SKM-1 (cell line): ENCODE measurements around the gene TEX44.

ENCODE experiments used
- DNase-seq: peaks from one replicate; lab custom pipeline; 2025; ENCODE audit not compliant: unreplicated experiment; lab: John Stamatoyannopoulos, UW

Gene TEX44

DNA sequence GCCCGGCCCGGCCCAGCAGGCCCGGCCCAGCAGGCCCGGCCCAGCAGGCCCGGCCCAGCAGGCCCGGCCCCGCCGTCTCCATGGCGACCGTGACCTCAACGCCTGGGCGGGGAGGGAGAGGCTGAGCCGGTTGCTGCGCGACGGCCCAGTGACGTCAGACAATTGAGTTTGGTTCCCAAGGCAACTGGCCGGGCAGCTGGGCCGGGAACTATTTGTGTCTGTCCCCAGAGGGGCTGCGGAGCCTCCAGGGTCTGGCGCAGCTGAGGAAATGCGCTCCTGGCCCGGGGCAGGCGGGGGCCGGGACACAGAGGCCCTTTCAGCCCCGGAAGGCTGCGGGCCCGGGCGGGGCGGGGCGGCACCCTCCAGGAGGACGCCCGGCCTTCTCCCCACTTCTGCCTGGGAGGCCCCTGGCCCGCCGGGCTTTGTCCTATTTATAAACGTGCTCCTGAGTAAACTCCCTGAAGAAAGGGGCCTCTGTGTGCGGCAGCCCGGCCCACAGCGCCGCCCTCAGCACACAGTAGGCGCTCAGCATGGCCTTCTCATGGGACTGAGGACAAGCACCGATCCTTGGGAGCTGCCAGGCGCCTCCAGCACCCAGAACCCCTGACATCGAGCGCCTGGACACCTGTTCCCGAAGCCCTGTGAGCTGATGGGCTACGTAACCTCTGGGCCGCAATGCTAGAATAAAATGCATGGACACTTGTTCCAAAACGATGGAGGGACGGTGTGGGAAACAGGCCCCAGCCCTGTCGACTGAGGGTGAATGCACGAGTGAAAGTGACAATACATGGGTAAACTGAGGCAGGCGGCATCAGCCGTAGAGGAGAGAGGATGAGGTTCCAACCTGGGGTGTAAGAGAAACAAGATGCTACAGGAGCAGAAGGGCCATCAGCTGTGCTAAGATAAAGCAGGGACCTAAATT lies 12.3 kb downstream of the TEX44 start:
- DNase-seq, result peak; percentile 63

DNA sequence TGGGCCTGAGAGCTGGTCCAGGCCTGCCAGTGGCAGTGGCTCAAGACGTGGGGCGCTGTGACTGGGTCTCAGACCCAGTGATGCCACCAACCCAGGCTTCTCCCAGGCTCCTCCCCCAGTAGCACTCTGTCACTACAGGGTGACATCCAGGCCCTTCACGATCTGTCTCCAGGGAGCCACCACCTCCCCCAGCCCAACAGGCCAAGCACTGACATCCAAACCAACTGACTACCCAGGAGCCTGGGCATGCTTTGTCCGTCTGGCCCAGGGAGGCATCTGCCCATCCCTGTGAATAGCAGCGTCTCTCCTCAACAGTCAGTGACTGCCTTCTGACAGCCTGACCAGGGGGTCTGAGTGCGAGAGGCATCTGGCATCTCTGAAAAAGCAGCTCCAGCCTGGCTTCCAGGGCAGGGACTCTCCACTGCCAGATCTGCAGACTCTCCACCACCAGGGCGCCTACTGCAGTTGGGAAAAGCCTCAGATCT lies 13.0 kb downstream of the TEX44 start:
- no peak for DNase-seq

DNA sequence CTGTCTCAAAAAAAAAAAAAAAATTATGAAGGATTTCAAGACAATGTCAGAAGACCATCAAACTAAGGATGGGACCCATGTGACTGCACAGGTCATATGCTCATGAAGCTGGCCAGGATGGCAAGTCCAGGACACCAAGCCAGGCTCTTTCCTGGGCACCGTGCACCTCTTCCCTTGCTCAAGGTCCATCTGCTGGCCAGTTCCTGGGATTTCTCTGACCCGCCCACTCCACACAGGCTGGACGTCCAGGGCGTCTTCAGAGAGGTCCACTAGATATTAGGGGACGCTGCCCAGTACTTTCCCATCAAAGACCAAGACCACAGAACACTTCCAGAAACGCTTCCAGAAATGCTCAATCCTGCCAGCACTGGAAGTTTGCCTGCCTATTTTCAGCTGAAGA lies 14.3 kb downstream of the TEX44 start:
- no peak for DNase-seq

DNA sequence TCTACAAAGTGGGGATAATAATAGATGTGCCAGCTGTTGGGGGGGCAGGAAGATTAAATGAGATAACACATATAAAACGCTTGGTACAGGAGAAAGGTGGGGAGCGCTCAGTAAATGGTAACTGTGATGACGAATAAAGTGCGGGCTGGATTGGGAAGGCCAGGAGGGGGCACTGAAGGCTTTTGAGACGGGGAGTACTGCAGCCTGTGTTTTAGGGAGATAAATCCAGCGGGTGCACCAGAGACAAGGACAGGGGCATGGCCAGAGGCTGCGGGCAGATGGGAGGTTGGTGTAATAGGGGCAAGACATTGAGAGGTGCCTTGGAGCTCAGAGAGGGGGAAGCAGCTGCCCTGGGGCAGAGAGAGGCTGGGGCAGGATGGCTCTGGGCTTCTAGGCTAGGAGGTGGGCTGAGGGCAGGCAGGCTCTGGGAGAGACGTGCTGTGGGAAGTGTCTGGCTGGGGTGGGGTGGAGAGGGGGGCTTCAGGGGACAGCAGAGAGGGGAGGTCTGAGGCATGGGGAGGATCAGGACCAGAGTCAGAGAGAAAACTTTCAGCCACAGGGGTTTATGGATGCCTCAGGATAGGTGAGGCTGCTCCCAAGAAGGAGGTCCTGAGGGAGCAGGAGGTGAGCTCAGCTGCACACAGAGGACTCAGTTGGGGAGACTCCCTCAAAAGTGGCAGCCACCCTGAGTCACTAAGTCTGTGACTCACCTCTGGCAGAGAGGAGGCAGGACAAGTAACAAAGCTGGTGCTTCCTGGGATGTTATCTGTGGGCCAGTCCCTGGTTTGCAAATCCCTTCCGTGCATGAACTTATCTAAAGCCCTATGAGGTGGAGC lies 18.8 kb downstream of the TEX44 start:
- no peak for DNase-seq

DNA sequence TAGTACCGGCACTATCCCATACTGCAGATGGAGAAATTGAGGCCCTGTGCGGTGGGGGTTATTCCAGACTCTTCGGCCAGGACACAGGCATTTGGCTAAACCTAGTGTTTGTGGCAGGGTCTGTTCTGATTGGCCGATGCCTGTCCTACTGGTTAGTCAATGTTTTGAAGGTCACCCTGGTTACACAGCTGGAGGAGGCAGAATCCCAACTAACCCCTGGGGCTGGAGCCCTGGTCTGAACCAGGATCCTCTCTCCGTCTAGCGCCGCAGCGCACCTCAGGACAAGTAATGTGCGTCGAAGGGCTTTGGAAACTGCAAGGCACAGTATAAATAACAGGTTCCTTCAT lies 19.4 kb downstream of the TEX44 start:
- DNase-seq, result no peak

DNA sequence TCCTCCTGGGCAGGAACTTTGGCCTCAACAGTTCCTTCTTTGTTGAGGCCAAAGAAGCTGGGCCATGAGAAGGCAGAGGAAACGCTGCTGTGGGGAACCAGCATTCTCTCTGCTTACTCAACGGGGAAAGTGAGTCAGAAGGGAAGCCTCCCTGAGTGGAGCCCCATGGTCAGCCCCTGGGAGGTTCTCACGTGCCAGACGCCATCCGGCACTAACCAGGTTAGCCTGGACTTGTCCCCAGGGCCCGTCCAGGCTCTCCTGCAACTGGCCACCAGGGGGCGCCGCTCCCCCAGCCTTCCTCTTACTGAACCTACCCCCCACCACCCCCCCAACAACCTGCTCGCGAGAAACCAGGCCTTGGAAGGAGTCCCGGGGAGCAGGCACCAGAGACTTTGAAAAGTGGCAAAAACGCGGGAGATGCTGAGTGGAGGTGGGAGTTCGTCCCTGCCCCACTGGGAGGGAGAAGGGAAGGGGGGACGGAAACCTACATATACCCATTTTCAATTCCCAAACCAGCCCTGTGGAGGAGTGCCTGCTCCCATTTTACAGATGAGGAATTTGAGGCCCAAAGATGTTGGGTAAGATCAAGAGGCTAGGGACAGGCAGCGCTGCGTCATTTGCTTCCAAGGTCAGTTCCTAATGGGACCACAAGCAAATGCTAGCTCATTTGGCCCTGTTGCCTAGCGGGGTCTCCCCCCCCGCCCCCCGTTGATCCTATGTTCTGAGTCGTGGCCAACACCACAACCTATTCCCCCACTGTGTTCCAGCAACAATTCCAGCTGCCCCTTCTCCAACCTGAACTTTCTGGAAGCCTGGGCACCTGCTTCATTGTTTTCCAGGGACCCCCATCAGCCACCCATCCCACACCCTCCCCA lies 20.0 kb downstream of the TEX44 start:
- peak; percentile 93 for DNase-seq

DNA sequence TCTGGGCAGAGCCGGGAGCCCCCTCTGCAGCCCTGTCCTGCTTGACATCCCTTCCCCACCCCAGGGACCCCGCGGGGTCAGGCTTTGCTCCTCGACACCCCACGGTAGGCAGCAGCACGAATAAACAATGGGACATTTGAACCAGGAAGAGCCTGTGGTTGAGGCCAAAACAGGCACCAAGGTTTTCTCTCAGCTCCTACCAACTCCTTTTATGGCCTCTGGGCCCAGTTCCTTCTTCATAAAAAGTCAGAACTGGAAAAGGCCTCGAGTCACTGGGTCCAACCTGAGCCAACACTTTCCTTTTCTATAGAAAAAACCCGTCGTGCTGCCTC lies 20.6 kb downstream of the TEX44 start:
- peak; percentile 77 for DNase-seq

DNA sequence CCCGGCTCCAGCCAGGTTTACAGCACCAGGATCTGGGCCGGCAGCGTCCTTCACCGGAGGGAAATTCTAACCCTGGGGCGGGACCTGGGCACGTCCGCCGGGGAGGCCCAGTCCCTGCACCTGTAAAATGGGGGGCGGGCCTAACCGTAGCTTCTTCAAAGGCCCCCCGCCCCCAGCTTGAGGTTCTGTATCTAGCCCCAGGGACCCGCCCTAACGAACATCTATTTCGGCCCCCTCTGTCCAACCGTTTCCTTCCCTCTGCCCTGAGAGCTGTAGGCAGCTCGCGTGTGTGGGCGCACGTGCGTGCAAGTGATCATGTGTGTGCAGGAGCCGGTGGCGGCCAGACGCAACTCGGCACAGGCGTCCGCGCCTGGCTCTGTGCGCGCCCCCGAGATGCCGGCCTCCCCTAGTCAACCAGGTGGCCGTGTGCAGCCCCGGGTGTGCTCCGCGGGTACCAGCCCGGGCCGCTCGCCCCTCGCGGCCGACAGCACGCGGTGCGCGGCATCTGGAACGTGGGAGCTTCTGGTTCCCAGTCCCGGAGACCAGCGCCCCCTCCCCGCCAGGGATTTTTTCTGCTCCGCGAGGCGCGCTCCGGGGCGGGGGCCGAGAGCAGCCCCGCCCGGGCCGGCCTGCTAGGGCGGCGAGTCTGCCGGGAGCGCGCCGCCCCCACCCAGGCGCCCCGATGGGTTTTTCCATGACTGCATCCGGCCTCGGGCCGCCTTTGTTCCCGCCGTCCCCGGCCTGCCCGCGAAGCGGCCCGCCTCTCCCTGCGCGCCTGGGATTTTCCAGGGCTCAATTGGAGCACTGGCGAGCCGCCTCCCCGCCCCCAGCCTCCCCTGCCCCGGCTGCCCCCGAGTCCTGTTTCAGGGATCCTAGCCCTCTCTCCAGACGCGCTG lies 21.2 kb downstream of the TEX44 start:
- DNase-seq, result peak; percentile 77

DNA sequence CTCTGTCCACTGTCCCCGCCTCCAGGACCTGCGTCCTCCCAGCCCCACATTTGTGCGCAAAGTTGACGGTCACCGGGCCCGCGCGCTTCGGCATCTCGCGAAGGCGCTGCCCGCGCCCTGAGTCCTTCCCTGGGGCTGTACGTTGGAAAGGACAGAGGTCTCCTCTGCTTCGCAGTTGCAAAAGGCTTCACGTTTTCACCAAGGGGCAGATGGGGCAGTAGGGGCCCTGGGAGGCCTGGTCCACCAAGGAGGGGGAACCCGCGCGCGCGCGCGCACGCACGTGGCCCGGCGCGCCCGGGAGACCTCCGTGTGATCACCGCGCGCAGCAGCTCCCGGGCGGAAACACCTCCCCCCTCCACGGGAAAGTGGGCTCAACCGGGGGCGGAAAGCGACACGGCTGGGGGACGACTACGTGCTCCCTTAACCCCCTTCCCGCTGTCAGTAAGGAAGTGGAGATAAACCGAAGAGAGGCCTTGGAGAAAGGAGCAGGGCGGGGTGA lies 21.9 kb downstream of the TEX44 start:
- DNase-seq, result no peak

DNA sequence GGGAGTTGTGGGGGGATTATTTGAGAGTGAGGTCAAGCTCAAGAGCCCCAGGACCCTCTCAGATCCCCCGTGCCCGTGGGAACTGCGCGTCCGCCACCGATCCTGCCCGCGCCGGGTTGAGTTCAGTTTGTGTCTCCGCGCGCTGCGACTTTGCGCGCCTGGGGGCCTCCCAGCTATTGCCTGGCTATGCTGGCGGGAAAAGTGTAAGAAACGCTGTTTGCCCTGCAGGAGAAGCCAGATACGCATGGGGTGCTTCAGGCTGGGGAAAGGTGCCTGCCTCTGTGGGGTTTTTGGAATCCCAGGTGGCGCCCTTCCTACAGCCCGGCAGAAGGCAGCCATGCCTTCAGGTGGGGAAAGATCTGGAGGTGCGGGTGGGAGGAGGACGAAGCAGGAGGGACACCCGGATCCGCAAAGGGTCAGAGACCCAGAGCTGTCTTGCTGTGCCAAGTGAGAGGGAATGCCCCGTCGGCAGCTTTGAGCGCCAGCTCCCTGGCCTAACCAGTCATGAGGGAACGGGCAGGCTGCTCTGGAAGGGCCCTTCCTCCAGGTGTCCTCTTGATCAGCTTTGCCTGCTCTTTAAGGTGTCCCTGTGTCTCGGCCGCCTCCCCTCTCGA lies 22.5 kb downstream of the TEX44 start:
- DNase-seq, result no peak

DNA sequence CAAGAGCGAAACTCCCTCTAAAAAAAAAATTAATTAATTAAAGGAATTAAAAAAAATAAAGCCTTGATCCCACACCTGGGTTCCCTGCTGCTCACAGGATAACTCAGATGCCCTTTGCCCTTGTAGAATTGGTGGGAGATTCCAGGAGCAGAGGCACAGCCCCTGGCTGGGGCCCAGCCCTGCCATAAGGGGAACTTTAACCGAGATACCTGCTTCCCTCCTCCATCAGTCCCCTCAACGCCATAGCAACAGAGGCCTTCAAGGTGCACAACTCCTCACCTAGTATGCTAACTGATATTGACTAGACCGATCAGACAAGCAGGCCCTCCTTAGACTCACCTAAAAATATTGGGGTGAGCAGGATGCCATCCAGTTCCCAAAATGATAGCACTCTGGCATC lies 23.6 kb downstream of the TEX44 start:
- no peak for DNase-seq

DNA sequence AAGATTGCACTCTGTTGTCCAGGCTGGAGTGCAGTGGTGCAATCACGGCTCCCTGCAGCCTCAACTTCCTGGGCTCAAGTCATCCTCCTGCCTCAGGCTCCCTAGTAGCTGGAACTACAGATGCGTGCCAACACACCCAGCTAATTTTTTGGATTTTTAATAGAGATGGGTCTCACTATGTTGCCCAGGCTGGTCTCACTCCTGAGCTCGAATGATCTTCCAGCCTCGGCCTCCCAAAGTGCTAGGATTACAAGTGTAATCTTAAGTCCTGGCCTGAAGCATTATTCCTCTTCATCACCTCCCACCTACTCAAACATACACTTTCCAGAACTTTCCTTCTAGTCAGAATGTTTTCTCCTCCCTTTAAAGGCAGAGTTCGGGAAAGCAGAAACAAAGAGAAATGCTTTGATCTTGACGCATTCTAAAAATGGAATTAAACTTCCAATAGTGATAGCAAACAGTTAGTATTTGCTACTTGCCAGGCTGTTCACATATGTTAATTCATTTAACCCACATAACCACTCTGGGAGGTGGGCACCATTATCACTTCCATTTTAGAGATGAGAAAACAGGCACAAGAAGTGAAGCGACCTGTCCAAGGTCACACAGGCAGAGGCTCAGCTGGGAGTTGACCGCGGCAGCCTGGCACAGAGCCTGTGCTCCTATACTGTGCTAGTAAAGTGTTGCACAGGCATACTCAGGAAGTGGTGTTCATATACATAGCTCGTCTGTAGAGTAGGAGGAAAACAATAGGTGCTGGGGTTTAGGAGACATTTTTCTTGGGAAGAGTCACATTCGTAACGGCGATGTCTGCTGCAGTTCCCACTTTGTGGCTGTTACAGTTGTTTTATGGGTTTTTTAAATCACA lies 24.6 kb downstream of the TEX44 start:
- no peak for DNase-seq

DNA sequence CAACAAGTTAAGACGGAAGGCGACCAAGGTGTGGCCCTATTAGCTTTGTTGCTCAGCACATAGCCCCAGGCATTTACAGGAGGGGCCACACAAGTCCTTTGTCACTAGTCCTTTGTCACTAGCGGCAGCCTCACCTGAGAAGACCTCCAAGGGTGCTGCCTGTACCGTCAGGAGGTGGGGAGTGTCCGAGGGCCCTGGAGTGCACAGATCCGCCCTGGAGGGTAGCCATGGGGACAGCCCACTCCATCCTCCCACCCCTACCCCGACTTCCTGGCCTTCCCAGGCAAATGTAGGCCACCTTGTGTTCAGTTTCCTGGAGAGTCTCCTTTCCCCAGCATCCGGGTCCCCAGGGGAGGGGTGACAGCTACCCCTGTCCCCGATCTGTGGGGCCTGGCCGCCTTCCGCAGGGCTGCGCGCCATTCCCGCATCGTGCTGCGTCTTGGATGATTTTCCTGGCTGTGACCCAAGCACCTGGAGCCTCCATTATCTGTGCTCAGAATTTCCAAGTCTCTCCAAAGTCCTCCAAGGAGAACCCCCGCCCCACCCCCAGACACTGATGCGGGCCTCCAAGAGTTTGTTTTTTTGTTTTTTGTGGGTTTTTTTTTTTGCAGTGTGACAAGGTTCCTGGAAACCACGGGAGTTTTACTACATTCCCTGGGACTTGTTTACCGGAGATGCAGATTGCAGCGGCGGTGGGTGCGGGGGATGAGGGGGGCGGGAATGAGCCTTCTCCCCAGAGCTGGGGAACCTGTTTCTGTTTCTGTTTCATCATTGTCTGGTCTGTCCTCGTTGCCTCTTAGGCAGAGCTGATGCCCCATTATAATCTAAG lies 28.6 kb downstream of the TEX44 start:
- no peak for DNase-seq

DNA sequence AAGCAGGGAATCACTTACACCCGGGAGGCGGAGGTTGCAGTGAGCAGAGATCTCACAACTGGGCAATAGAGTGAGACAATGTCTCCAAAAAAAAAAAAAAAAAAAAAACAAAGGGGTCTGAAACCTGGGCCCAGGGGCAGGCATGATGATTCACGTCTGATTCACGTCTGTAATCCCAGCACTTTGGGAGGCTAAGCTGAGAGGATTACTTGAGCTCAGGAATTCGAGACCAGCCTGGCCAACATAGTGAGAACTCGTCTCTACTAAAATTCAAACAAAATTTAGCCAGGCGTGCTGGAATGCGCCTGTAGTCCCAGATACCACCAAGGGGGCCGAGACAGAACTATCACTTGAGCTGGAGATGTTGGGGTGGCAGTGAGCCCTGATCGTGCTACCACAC lies 30.3 kb downstream of the TEX44 start:
- DNase-seq, result no peak

DNA sequence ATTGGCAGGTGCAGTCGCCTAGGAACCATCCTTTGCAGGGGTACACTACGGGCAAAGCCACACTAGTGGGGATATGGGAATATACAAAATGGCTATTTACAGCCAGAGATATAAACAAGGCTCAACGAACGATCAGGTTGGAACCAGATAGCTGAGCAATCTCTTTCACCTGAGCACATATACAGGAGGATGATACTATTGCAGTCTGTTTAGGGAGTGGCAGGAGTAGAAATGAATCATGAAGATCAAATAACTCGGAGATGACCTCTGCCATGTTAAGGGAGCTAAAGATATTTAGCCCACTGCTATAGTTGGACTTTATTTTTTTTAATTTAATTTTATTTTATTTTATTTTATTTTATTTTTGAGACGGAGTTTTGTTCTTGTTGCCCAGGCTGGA lies 33.8 kb downstream of the TEX44 start:
- DNase-seq, result no peak

DNA sequence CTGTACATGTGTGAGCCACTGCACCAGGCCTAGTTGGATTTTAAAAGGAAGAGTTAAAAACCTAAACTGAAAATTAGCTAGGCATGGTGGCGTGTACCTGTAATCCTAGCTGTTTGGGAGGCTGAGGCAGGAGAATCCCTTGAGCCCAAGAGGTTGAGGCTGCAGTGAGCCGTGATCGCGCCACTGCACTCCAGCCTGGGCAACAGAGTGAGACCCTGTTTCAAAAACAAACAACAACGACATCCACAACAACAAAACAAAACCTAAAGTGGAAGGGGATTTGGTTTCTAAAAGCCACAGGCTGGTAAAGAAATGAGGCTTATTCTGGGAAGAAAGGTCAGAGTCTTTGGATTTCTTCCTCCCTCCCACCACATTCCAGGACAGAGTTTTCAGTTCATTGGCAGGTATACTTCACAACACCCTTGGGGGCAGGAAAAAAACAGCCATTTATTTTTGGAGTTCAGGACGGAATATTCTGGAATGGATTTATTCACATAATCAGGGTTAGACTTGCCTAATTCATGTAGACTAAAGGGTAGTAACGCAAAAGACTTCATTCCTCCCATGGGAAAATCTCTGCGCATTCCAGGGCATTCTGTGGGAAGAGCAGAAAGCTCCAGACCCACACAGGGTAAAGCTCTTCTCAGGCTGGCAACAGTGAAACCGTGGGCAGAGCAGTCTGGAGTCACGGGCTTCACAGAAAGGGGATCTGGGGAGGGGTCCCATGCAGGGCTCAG lies 34.9 kb downstream of the TEX44 start:
- no peak for DNase-seq

DNA sequence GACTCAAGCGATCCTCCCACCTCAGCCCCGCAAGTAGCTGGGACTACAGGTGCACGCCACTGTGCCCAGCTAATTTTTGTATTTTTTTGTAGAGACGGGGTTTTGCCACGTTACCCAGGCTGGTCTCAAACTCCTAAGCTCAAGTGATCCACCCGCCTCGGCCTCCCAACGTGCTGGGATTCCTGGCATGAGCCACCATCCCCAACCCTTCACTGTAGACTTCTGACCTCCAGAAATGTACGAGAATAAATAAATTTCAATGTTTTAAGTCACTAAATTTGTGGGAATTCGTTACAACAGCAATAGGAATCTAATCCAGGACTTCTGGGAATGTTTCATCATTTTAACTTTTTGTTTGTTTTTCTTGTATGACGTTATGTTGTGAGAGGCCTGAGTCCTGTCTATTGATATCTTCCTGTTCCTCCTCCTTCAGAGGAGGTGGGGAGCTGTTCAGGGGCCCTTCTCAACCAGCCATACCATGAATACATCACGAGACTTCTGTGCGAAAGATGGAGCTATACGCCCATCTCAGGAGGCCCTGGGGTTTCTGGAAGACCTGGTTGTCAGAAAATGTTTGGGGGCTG lies 40.0 kb downstream of the TEX44 start:
- DNase-seq, result no peak
